HEK293 (cell line): ENCODE measurements around the gene F10.

ENCODE experiments used
- CTCF ChIA-PET: fragments of 350-600 bp; formaldehyde crosslinking; extraction: SDS; loops from one replicate; lab custom pipeline; 2021; ENCODE audit warnings: antibody characterized with exemption; lab: Yijun Ruan, JAX
- POLR2A ChIA-PET: fragments of 300-600 bp; formaldehyde crosslinking; extraction: SDS; loops from one replicate; lab custom pipeline; 2020; ENCODE audit warnings: antibody characterized with exemption, inconsistent platforms; lab: Yijun Ruan, JAX
- H3K27ac ChIP-seq: fragments of 200-500 bp; sonication (Bioruptor generic); 2 replicates; pipeline ENCODE4 v1.5.1; 2014; ENCODE audit warnings: low read depth, low read length, control low read depth, inconsistent platforms; ENCODE audit errors: extremely low read depth
- H3K36me3 ChIP-seq, 2 experiments: fragments of 200-500 bp in 1 of 2; sonication (Bioruptor generic) in 1 of 2; 1 replicate in 1 of 2; 2 replicates in 1 of 2; pipeline ENCODE4 v1.5.1; 2014 to 2017; ENCODE audit warnings: inconsistent platforms in 2 of 2, low read length in 2 of 2; ENCODE audit not compliant: control insufficient read depth in 2 of 2, insufficient read depth in 1 of 2
- H3K4me1 ChIP-seq: fragments of 200-500 bp; sonication (Bioruptor generic); 2 replicates; pipeline ENCODE4 v1.5.1; 2014; ENCODE audit warnings: mild to moderate bottlenecking, low read length, inconsistent platforms; ENCODE audit not compliant: control insufficient read depth, insufficient read depth
- H3K4me3 ChIP-seq: 2 replicates; pipeline ENCODE4 v1.5.1; 2011; ENCODE audit warnings: low read depth, mild to moderate bottlenecking, control low read depth, low read length, moderate library complexity
- H3K9me3 ChIP-seq: fragments of 200-500 bp; sonication (Bioruptor generic); 2 replicates; pipeline ENCODE4 v1.5.1; 2014; ENCODE audit warnings: low read depth, low read length, inconsistent platforms; ENCODE audit not compliant: control insufficient read depth, insufficient read depth
- MZF1 ChIP-seq: fragments of 450-650 bp; formaldehyde crosslinking; IDR thresholded peaks from 2 replicates; pipeline ENCODE4 v1.5.1; 2017; ENCODE audit warnings: missing biosample characterization, missing genetic modification characterization, borderline replicate concordance
- SP3 ChIP-seq: fragments of 450-650 bp; formaldehyde crosslinking; IDR thresholded peaks from 2 replicates; pipeline ENCODE4 v1.5.1; 2016; ENCODE audit warnings: missing biosample characterization, missing genetic modification characterization
- SP7 ChIP-seq: fragments of 450-650 bp; formaldehyde crosslinking; IDR thresholded peaks from 2 replicates; pipeline ENCODE4 v1.5.1; 2016; ENCODE audit warnings: missing biosample characterization, missing genetic modification characterization
- TCF7L2 ChIP-seq: IDR thresholded peaks from 2 replicates; pipeline ENCODE4 v1.6.1; 2011; ENCODE audit warnings: low read depth, mild to moderate bottlenecking, inconsistent platforms, low read length, moderate library complexity, borderline replicate concordance
- ZBTB20 ChIP-seq: fragments of 450-650 bp; formaldehyde crosslinking; IDR thresholded peaks from 2 replicates; pipeline ENCODE4 v1.5.1; 2016; ENCODE audit warnings: missing biosample characterization, missing genetic modification characterization
- ZBTB8A ChIP-seq: fragments of 450-650 bp; formaldehyde crosslinking; IDR thresholded peaks from 2 replicates; pipeline ENCODE4 v1.5.1; 2016; ENCODE audit warnings: missing biosample characterization, missing genetic modification characterization
- ZNF138 ChIP-seq: fragments of 450-650 bp; formaldehyde crosslinking; IDR thresholded peaks from 2 replicates; pipeline ENCODE4 v1.5.1; 2016; ENCODE audit warnings: missing biosample characterization, missing genetic modification characterization, borderline replicate concordance
- ZNF211 ChIP-seq: fragments of 450-650 bp; formaldehyde crosslinking; IDR thresholded peaks from 2 replicates; pipeline ENCODE4 v1.5.1; 2016; ENCODE audit warnings: low read depth, missing biosample characterization, missing genetic modification characterization
- ZNF302 ChIP-seq: fragments of 450-650 bp; formaldehyde crosslinking; IDR thresholded peaks from 2 replicates; pipeline ENCODE4 v1.5.1; 2016; ENCODE audit warnings: missing biosample characterization, missing genetic modification characterization, low read depth
- ZNF510 ChIP-seq: fragments of 450-650 bp; formaldehyde crosslinking; IDR thresholded peaks from 2 replicates; pipeline ENCODE4 v1.5.1; 2018; ENCODE audit warnings: mild to moderate bottlenecking, missing genetic modification characterization, missing biosample characterization; ENCODE audit not compliant: insufficient replicate concordance
- ZNF558 ChIP-seq: fragments of 450-650 bp; formaldehyde crosslinking; IDR thresholded peaks from 2 replicates; pipeline ENCODE4 v1.5.1; 2016; ENCODE audit warnings: missing biosample characterization, missing genetic modification characterization
- ZNF629 ChIP-seq: fragments of 450-650 bp; formaldehyde crosslinking; IDR thresholded peaks from 2 replicates; pipeline ENCODE4 v1.5.1; 2017; ENCODE audit warnings: missing biosample characterization, missing genetic modification characterization
- ZNF654 ChIP-seq: fragments of 450-650 bp; formaldehyde crosslinking; IDR thresholded peaks from 2 replicates; pipeline ENCODE4 v1.5.1; 2016; ENCODE audit warnings: low read depth, missing biosample characterization, missing genetic modification characterization
- ZNF677 ChIP-seq: fragments of 450-650 bp; IDR thresholded peaks from 2 replicates; pipeline ENCODE4 v1.5.0; 2018; ENCODE audit warnings: missing biosample characterization, mild to moderate bottlenecking, missing genetic modification characterization, moderate library complexity
- ZSCAN30 ChIP-seq: fragments of 450-650 bp; IDR thresholded peaks from 2 replicates; pipeline ENCODE4 v1.5.1; 2018; ENCODE audit warnings: missing biosample characterization, mild to moderate bottlenecking, missing genetic modification characterization, moderate library complexity
- TF ChIP-seq, protein P1 (sequence below): fragments of 450-650 bp; formaldehyde crosslinking; IDR thresholded peaks from 2 replicates; pipeline ENCODE4 v1.5.1; 2017; ENCODE audit warnings: missing biosample characterization, missing genetic modification characterization
- TF ChIP-seq, protein P2 (sequence below): fragments of 450-650 bp; formaldehyde crosslinking; IDR thresholded peaks from 2 replicates; pipeline ENCODE4 v1.5.1; 2016; ENCODE audit warnings: missing biosample characterization, missing genetic modification characterization
- TF ChIP-seq, protein P3 (sequence below): fragments of 450-650 bp; formaldehyde crosslinking; IDR thresholded peaks from 2 replicates; pipeline ENCODE4 v1.5.1; 2016; ENCODE audit warnings: missing biosample characterization, missing genetic modification characterization

F10 gene

DNA sequence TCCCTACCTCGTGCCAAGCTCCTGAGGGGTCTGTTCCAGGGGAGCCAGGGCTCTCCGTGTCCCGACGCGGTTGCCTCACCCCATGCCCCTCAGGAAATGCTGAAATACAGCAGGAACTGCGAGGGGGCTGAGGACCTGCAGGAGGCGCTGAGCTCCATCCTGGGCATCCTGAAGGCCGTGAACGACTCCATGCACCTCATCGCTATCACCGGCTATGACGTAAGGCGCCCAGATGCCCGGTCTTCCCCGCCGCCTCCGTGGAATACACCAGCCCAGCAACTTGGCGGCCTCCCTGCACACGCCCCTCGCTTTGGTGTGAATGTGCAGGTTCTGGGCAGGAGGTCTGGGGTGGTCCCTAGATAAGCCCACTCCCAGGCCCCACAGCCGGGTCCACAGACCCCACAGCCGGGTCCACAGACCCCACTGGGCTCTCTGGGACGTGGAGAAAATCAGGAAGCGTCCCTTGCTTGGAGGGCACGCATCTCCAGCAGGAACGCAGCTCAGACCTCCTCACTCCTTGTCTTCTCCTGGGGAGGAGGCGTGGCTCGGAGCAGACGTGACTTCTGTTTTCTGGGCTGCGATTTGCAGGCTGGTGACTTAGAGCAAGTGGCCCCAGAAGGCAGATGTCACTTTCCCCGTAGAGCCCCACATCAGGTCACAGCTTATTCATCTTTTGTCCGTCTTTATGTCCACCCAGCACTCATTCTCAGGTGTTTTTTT is 36.4 kb upstream of the F10 start (continued):
- TF ChIP-seq TCF7L2 (no peak), SP7 (no peak), ZSCAN30 (tag by site-specific recombination) (no peak), ZNF654 (tag by site-specific recombination) (no peak), SP3 (tag by site-specific recombination) (no peak), ZNF558 (no peak)
- TF ChIP-seq, protein P1, sequence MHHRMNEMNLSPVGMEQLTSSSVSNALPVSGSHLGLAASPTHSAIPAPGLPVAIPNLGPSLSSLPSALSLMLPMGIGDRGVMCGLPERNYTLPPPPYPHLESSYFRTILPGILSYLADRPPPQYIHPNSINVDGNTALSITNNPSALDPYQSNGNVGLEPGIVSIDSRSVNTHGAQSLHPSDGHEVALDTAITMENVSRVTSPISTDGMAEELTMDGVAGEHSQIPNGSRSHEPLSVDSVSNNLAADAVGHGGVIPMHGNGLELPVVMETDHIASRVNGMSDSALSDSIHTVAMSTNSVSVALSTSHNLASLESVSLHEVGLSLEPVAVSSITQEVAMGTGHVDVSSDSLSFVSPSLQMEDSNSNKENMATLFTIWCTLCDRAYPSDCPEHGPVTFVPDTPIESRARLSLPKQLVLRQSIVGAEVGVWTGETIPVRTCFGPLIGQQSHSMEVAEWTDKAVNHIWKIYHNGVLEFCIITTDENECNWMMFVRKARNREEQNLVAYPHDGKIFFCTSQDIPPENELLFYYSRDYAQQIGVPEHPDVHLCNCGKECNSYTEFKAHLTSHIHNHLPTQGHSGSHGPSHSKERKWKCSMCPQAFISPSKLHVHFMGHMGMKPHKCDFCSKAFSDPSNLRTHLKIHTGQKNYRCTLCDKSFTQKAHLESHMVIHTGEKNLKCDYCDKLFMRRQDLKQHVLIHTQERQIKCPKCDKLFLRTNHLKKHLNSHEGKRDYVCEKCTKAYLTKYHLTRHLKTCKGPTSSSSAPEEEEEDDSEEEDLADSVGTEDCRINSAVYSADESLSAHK (tag by site-specific recombination), result no peak

DNA sequence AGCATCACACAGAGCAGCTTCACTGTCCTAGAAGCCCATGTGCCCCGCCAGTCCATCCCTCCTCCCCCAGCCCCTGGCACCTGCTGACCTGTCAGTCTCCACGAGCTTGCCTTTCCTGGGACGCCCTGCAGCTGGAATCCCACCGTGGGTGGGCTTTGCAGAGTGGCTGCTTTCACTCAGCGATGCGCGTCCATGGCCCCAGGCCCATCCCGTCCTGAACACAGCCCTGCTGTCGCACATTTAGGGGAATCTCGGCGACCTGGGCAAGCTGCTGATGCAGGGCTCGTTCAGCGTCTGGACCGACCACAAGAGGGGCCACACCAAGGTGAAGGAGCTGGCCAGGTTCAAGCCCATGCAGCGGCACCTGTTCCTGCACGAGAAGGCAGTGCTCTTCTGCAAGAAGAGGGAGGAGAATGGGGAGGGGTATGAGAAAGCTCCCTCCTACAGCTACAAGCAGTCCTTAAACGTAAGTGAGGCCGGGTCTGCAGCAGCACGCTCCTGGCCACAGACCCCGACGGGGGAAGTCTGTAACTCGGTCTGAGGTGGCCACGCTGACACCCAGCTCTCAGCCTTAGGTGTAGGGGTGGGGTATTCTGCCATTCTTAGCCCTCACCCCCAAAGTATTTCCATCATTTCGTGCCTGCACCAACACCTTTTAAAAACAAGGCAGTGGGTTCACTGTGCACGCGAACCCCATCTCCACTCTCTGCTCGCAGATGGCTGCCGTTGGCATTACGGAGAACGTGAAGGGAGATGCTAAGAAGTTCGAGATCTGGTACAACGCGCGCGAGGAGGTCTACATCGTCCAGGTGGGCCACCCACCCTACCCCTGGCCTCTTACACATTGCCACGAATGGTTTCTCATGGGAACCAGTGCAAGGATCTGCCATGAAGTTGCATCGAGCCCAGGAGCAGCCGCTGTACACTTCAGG is 35.3 kb upstream of the F10 start:
- Histone ChIP-seq H3K36me3 (peaks cover 0 to 15% of the 10 kb centered on the region in 2 experiments; a peak in 1 of 3 replicates), H3K4me3 (no peak overlapping the region), H3K4me1 (no peaks in the 10 kb centered on the region; the same call in 1 of the 2 replicates), H3K9me3 (no peaks in the 10 kb centered on the region), H3K27ac (no peak overlapping the region)
- POLR2A ChIA-PET, result no interaction called here
- no peak for TF ChIP-seq ZNF211 (tag by site-specific recombination)
- CTCF ChIA-PET, result no interaction called here

DNA sequence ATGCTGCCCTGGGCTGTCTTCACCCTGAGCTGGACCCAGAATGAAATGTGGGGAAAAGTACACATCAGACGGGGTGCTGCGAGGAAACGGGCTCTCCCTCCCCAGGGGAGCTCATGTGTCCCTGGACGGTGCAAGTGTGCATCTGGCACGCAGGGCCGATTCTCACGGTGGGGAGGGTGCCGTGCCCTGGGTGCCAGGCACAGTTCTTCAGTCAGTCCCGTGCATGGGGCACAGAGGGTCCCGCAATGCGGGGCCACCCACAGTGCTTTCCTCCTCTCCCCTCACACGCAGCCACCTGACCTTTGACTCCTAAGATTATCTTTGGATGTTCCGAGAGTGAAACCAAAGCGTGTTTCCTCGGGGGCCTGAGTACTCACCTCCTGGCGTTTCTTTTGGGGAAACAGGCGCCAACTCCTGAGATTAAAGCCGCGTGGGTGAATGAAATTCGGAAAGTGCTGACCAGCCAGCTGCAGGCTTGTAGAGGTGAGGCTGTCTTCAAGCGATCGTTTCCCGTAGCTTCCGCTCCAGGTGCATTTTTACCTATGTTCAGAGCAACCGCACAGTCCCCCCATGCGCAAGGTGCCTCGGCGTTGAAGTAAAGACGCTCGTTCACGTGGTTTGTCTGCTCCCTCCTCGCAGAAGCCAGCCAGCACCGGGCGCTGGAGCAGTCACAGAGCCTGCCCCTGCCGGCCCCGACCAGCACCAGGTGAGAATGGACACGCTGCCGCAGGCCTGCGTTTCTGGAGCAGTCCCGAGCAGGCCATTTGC is 34.5 kb upstream of the F10 start:
- Histone ChIP-seq H3K4me1 (no peaks in the 10 kb centered on the region; the same call in 1 of the 2 replicates), H3K36me3 (peaks cover 0 to 15% of the 10 kb centered on the region in 2 experiments; a peak in 1 of 3 replicates), H3K27ac (no peak overlapping the region), H3K9me3 (no peaks in the 10 kb centered on the region), H3K4me3 (no peak overlapping the region)
- TF ChIP-seq ZNF510 (tag by site-specific recombination), result no peak
- no peak for TF ChIP-seq ZBTB20 (tag by site-specific recombination)
- ChIA-PET CTCF (no interaction called here), POLR2A (no interaction called here)

DNA sequence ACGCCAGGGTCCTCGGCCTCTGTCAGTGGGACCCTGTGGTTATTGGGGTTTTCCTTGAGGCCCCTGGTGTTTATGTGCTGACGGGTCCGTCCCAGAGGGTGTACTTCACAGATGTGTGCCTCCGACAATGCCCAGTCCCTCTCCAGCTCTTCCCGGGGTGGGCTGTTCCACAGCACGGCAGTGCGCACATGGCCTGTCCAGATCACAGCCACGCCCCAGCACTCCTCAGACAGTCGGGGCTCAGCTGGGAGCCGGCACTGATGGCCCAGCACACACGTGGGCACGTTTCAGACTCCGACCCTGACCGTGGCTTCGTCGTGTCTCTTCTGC is 33.9 kb upstream of the F10 start:
- Histone ChIP-seq H3K27ac (no peak overlapping the region), H3K4me1 (no peaks in the 10 kb centered on the region; the same call in 1 of the 2 replicates), H3K4me3 (no peak overlapping the region), H3K9me3 (no peaks in the 10 kb centered on the region), H3K36me3 (peaks cover 0 to 15% of the 10 kb centered on the region in 2 experiments; a peak in 1 of 3 replicates)
- ChIA-PET CTCF (interaction anchor here (0.6 kb wide), 1 partner anchor 427 kb away, joined by 3 read pairs; no protein-coding TSS in a partner anchor), POLR2A (no interaction called here)
- no peak for TF ChIP-seq MZF1 (tag by site-specific recombination)
- no peak for TF ChIP-seq ZBTB8A (tag by site-specific recombination)
- TF ChIP-seq, protein P2, sequence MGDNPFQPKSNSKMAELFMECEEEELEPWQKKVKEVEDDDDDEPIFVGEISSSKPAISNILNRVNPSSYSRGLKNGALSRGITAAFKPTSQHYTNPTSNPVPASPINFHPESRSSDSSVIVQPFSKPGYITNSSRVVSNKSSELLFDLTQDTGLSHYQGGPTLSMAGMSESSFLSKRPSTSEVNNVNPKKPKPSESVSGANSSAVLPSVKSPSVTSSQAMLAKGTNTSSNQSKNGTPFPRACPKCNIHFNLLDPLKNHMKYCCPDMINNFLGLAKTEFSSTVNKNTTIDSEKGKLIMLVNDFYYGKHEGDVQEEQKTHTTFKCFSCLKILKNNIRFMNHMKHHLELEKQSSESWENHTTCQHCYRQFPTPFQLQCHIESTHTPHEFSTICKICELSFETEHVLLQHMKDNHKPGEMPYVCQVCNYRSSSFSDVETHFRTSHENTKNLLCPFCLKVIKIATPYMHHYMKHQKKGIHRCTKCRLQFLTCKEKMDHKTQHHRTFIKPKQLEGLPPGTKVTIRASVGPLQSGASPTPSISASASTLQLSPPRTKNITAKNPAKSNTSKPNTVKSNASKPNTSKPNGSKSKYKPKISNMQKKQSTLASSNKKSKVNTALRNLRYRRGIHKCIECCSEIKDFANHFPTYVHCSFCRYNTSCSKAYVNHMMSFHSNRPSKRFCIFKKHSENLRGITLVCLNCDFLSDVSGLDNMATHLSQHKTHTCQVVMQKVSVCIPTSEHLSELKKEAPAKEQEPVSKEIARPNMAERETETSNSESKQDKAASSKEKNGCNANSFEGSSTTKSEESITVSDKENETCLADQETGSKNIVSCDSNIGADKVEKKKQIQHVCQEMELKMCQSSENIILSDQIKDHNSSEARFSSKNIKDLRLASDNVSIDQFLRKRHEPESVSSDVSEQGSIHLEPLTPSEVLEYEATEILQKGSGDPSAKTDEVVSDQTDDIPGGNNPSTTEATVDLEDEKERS (tag by site-specific recombination), result no peak
- TF ChIP-seq ZNF677, result no peak
- no peak for TF ChIP-seq ZNF629 (tag by site-specific recombination)
- TF ChIP-seq ZNF302, result no peak
- TF ChIP-seq ZNF138 (tag by site-specific recombination), result no peak
- TF ChIP-seq, protein P3, sequence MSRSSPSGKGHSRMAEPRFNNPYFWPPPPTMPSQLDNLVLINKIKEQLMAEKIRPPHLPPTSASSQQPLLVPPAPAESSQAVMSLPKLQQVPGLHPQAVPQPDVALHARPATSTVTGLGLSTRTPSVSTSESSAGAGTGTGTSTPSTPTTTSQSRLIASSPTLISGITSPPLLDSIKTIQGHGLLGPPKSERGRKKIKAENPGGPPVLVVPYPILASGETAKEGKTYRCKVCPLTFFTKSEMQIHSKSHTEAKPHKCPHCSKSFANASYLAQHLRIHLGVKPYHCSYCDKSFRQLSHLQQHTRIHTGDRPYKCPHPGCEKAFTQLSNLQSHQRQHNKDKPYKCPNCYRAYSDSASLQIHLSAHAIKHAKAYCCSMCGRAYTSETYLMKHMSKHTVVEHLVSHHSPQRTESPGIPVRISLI, result no peak
